GM18861 (cell line): Measurements from ENCODE around the gene LRRC43.
"Not testable (repeated sequence)": the region's sequence is repeated elsewhere in the genome, so short reads cannot be mapped to it uniquely, and the experiment has no call there.

Experiments used
- ATAC-seq: cut with Tn5 transposase; IDR thresholded peaks from one replicate; pipeline ENCODE4 v1.9.1; 2021; ENCODE audit not compliant: unreplicated experiment

LRRC43 gene

GRCh38 chr12:122190842-122191668 is 8.1 kb downstream of the LRRC43 start:
- ATAC-seq = peak; percentile 57

- ATAC-seq = no peak
Measured at GRCh38 chr12:122192441-122192840, 9.5 kb downstream of the LRRC43 start.

- no peak for ATAC-seq
Measured at GRCh38 chr12:122194804-122195203, 11.9 kb downstream of the LRRC43 start.

- no peak for ATAC-seq
Measured at GRCh38 chr12:122195405-122195804, 12.5 kb downstream of the LRRC43 start.

GRCh38 chr12:122197612-122197966 is 14.7 kb downstream of the LRRC43 start:
- no peak for ATAC-seq

GRCh38 chr12:122199484-122200355 is 16.8 kb downstream of the LRRC43 start:
- no peak for ATAC-seq

GRCh38 chr12:122200541-122201175 is 17.7 kb downstream of the LRRC43 start:
- no peak for ATAC-seq

- ATAC-seq = no peak
Measured at GRCh38 chr12:122201381-122201780, 18.5 kb downstream of the LRRC43 start.

- ATAC-seq = no peak
Measured at GRCh38 chr12:122202017-122202416, 19.1 kb downstream of the LRRC43 start.

GRCh38 chr12:122202811-122203210 is 19.9 kb downstream of the LRRC43 start:
- not testable (repeated sequence) for ATAC-seq

- no peak for ATAC-seq
Measured at GRCh38 chr12:122203301-122204166, 20.6 kb downstream of the LRRC43 start, which contains the start of gene B3GNT4. B3GNT4 (plus strand) TSS chr12:122203709; CDS start chr12:122204619, 910 bp downstream.

GRCh38 chr12:122204167-122205052 is 21.5 kb downstream of the LRRC43 start:
- ATAC-seq = no peak

GRCh38 chr12:122205053-122205925 is 22.4 kb downstream of the LRRC43 start:
- ATAC-seq = no peak

GRCh38 chr12:122206111-122206881 is 23.4 kb downstream of the LRRC43 start:
- no peak for ATAC-seq

GRCh38 chr12:122206976-122207375 is 24.1 kb downstream of the LRRC43 start:
- no peak for ATAC-seq

GRCh38 chr12:122207391-122207790 is 24.5 kb downstream of the LRRC43 start:
- ATAC-seq = no peak

GRCh38 chr12:122208073-122208820 is 25.3 kb downstream of the LRRC43 start:
- ATAC-seq = no peak
